HG02571 (cell line): ENCODE data around the gene PDE4D.
"Not testable (repeated sequence)": the region's sequence is repeated elsewhere in the genome, so short reads cannot be mapped to it uniquely, and the experiment has no call there.

Source experiments
- ATAC-seq: cut with Tn5 transposase; IDR thresholded peaks from one replicate; pipeline ENCODE4 v1.9.1; 2021; ENCODE audit warnings: mild to moderate bottlenecking, moderate library complexity; ENCODE audit not compliant: unreplicated experiment

Gene PDE4D

DNA sequence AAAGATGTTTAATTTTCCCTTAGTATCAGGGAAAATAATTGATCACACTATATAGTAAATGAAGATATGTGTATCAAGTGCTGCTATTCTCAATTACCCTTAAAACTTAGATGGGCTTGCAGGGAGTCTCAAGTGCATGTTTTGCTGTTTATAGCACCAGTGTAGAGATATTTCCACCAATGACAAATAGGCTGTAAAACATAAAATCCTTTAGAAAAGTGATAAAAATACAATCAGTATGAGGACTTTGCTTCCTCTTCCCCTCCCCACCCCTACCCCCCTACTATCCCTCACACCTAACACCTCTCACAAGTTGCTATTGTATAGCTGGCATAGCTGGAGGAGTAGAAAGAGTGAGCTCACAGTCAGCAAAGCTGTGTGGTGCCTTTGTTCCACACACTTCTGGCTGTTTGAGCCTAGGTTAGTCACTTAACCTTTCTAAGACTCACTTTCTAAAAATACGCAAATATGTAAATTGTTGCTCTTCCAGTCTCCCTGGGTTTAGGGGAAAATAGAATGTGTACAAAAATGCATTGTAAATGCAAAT lies 93.1 kb downstream of the PDE4D start:
- ATAC-seq = no peak

DNA sequence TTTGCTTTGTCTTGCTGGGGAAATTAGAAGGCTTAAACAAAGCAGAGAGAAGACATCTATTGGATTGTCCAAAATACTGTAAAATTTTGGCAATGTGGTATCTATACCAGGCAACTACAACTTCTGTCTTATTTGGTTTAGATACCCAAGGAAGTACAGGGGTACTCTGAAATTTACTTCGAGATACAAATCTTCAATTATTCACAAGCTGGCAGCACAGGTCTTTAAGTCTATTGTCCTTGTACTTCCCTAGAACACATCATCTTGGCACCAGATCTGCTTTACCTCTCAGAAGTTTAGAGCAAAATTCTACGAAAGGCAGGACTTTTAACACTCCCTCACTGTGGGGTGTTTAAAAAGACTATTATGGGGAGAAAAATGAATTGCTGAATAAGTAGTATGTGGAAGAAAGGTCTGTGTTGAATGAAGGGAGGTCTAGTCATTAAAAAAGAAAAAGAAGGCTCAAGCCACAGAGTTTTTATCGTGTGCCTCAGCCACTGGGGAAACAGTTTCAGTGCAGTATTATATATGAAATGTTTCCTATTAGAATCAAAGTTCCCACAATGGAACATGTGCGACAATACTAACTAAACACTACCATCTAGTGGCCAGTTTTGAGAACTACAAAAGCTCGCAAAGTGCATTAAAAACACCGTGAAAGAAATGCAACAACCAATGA lies 93.7 kb downstream of the PDE4D start:
- peak; percentile 45 for ATAC-seq

DNA sequence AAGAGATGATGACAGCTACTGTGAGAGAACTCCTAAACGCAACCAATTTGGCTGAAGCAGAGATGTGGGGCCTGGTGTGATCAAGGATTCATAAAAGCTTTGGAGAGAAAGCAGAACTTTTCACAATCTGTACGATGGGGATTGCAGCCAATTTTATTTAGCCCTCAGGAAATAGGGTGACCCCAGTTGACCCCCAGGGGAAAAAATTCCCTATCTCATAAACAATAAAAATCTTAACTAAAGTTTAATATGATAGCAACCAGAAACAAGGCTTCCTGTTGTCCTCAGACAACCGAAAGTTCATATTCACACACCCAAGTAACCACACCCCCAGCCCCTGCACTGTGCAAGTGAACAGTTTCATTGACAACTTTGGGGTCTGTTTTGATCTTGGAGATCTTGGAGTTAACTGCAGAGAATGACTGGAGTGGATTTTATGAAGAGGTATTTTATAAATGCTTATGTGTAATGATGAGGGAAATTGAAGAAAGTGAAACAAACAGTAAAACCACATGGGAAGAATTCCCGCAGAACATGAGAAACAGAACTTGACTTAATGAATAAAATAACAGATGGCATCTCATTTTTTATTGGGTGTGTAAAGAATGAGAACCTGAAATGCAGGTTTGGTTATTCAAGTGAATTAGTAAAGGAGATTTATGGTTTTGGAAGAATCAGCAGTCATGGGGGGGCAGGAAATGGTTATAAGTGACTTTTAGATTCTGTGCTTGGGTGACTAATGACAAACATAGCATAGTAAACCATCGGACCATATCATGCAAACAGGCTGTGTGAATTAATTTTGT lies 94.5 kb downstream of the PDE4D start:
- peak; percentile 58 for ATAC-seq

DNA sequence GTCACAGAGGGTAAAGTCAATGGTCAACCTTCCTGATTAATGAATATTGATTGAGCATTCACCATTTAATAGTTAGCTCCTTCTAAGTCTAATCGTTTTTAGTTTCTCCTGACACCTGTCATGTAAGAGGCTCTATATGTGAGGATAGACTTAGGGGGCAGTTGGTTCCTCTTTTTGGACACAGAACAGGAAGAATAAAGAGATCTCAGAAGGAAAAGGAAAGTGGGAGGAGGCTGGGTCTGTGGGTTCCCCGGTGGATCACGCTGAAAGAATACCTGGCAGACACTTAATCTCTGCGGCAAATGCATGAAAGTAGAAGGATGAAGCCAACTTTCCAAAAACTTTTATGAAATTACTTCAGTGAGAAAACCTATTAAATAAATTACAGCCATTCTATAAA lies 98.4 kb downstream of the PDE4D start:
- ATAC-seq = no peak

DNA sequence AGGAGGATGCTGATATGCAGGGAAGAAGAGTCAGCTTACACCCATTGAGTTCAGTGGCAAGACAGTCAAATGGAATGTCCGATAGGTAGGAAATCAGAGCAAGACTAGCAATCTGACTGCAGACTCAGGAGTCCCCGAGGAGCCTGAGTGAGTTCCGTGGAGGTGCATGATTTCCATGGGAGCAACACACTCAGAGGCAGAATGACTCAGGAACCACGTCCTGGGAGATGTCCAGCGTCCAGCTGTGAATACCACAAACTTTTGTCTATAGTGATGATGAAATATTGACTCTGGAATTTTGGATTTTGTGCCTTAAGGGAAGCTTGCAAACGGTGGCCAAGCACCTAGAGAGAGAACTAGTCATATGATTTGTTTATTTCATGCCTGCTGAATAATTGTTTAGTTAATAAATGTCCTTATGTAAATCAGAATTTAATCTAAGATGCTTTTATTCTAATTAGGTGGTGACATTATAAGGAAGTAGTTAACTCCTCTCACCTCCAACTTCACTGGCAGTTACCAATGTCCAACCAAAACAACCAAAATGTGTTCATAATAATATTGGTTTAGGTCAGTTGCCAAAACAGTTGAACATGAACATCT lies 100.4 kb downstream of the PDE4D start:
- no peak for ATAC-seq

DNA sequence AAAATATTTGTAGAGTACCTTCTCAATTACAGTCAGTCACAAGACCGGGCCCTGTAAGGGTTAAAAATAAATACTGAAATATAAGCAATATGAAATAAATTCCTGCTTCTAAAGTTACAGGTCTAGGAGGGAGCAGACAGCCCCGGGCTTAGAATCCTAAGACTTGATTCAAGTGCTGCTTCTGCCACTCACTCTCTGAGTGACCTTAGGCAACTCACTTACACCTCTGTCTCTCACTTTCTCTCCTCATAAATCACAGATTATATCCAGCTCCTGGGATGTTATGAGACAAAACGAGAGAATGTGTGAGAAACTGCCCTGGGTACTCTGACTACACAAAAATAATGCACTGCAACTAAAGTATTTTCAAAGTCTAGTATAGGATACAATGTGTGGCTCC lies 101.9 kb downstream of the PDE4D start:
- ATAC-seq = no peak

DNA sequence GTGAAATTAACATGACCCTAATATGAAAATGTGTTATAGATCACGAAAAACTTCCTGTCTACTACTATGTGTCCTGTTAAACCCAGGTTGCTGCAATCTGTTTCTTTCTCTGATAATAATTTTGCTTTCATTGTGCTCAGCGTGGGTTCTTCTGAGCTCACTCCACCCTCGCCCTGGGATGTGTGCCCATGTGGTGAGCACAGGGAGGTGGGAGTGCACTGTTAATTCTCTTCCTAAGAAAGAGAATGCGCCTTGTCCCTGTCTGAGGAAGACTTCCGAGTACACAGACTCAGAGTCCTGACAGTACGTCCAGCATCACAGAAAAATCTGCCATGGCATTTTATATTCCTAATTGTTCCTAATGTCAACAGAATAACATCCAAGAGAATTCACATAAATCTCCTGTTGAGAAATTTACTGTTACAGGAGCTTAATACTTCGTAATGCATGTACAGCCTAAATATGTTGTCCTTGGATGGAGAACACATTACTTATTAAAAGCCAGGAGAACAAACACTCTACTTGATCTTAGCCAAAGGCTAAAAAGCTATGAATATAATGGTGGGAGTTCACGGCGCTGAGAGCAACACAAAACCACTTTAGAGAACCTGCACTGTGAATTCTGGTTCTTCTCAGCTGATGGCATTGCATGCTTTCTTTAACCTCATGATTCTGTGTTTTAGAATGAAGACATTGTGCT lies 102.6 kb downstream of the PDE4D start:
- ATAC-seq = no peak

DNA sequence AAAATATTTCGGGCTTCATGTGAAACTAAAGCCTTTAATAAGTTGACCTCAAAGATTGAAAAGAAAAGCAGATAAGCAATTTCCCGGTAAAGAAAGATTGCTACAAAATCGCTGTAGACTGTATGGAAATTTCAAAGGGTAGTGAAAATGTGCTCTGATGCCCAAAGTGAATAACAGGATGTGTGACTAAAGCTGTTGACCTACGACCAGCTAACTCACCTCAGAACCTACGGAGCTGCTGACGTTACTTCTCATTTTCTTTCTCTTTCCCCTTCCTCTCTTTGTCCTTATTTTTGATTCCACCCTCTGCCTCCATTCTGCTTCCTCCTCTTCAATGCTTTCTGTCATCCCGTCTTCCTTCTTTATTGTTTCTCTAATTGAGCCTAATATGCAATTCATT lies 103.2 kb downstream of the PDE4D start:
- ATAC-seq = no peak

DNA sequence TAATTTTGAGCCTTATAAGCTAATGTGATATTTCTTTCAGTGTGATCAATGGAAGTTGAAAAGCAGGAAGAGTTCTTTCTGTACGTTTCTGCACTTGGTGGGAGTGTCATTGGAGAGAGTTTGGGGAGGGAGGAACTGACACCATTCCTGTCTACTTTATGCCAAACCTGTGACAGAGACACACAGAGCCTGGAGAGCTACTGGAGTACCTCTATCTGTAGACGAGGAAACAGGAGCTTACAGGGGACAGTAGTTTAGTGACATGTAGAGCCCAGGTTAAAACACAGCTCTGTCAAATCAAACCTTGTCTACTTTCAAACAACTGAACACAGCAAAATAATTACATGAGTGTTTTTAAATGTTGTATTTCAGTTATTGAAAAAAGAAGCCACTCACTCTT lies 103.6 kb downstream of the PDE4D start:
- ATAC-seq = no peak

DNA sequence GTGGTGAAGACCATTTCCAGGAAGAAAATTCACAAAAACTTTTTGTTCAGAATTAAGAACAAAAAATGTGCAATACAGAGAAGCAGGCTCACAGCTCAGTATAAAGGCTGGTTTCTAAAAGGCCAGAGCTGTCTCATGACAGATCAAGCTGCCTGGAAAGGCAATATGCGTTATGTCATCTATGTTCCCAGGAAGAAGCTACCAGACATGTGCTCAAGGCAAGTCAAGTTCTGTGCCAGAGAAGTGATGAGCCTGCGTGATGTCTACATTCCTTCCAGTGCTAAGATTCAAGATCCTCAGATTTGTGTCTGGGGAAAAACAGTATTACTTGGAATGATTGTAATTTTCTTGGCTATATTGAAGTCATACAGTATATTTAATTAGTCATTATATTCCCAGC lies 104.3 kb downstream of the PDE4D start:
- ATAC-seq = no peak

DNA sequence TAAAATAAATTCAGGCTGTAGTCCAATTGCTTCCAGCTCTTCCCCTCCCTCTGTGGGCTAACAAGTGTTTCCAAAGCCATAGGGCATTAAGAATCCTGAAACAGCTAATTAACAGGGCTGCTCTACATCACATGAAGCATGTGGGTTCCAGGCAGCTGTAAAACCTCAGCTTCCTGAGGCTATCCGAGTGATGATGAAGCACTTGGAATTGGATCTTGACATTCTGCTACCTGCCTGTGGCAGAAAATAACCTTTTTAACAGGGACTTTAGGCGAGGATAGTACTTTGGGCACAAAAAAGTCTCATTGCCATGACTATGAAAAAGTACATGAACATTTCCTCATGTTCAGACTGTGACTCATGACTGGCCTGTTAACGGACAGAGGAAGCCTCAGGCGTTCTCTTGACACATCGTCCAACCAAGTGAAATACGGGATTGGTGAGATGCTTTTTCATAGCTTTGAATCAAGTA lies 107.2 kb downstream of the PDE4D start:
- ATAC-seq = no peak

DNA sequence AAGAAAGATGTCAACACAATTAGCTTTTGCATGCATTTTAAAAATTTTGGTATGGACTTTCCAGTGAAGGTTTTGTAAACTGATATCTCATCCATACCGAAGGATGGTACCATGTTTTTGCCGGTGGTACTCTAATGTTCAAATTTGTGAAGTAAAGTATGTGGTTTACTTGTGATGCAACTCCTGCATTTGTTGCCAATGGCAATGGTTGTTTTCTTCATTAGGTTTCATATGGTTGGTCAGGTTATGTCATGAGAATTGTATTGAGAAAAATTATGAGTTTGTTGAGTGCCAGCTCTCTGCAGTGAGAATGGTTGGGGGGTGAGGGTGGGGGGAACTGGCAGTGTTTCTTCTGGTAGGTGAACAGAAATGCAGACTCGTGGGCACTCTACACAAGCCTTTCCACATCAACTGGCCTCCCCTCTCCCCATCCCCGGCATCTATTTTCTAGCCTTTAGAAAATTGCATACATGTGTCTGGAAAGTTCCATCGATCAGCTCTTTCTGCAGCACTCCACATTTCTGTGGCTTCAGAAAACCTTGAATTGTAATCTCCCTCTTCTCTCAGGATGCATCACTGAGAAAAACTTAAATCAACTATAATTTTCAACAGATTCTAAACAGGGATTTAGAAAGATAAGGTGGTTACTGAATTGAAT lies 107.7 kb downstream of the PDE4D start:
- no peak for ATAC-seq

DNA sequence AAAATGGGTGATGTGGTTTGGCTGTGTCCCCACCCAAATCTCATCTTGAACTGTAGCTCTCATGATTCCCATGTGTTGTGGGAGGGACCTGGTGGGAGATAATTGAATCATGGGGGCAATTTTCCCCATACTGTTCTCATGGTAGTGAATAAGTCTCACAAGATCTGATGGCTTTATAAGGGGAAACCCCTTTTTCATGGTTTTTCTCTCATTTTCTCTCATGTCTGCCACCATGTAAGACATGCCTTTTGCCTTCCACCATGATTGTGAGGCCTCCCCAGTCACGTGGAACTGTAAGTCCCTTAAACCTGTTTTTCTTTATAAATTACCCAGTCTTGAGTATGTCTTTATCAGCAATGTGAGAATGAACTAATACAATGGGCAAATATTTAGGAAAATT lies 108.8 kb downstream of the PDE4D start:
- not testable (repeated sequence) for ATAC-seq

DNA sequence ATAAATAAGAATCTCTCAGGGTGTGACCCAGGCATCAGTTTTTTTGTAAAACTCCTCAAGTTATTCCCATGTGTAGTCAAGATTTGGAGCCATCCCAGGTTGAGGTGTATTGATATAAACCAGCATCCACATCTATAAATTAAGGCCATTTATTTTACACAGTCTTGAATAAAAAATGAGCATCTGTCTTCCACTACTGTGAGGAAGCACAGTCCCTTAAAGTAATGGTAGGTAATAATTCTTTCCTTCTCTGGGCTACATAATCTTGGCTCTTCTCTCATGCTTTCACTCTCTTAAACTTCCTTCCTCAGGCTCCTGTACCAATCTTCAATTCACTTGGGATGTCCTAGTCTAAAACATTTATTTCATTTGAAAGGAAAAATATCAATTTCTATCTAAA lies 110.3 kb downstream of the PDE4D start:
- ATAC-seq = no peak

DNA sequence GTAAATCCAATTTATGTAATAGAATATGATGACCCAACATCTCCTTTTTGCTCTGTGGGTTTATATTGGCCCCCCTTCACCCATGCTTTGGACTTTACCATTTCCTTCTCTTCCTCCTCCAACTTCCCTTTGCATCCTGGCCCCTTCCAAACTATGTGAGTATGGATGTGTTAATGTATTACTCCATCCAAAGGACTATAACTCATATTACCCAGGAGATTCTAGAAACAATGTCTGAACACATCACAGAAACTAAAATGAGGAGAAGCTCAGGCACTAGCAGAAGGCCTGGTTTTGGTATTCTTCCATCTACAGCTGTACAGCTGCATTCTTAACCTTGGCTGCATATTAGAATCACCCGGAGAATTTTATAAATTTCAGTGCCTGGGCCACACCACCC lies 110.7 kb downstream of the PDE4D start:
- ATAC-seq = no peak

DNA sequence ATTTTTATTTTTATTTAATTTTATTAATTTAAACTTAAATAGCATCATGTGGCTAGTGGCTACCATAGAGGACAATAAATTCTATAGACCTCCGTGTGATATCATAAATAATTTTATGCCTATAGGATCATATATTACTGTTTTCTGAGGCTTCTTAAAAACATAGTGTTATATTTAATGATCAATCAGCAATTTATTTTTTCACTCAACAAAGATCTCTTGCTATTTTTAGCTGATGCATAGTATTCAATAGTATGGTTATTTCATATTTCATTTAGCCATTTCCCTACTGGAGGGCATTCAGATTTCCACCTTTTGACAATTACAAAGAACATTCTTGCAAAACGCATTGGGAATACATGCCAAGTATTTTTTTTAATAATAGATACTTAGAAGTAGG lies 114.1 kb downstream of the PDE4D start:
- no peak for ATAC-seq

DNA sequence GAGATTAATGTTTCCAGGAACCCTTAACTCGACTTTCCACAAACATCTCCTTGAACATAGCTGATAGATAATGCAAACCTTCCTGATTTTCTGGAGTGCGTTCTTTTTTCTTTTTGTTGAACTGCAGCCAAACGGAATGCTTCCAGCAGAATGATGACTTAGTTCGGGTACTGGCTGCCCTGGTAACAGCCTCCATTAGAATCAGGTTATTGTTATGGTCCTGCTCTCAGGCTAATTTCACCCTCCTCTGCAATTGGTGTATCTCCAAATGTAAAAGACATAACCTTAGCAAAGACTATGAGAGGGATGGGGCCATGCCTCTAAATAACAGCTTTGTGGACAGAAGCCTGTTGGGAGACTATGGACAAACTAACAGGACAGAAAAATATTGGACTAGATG lies 116.5 kb downstream of the PDE4D start:
- no peak for ATAC-seq

DNA sequence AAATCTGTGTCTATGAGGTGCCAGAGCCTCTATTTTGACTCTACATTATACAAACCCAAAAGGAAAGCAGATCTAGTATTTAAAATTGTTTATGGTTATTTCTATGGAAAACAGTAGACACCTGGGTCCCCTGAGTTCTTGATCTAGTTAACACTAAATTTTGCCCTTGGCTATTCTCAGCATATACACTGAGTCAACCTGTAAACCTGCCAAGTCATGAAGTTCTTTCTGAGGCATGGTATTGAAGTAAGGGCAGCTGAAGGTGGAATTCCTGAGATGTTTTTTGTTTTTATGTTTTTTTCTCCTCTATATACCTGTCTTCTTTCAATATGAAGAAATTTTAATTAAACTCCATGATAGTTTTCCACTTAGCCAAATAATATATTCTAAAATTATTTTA lies 120.2 kb downstream of the PDE4D start:
- ATAC-seq = no peak

DNA sequence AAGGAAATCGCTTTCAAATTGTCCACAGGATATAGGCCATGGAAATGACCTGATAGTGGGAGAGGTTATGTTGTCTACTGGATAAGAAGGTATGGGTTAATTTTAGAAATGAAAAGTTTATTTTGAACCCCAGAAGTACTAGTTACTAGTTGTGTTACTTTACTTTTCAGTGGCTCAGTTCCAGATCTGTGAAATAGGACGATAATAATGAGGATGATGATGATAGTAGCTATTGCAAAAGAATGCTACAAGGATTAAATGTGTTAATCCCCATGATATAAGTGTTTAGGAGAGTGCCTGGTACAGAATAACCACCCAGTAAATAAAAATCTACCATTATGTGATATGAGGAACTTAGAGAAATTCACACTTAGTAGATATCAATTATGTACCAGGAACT lies 120.8 kb downstream of the PDE4D start:
- no peak for ATAC-seq

DNA sequence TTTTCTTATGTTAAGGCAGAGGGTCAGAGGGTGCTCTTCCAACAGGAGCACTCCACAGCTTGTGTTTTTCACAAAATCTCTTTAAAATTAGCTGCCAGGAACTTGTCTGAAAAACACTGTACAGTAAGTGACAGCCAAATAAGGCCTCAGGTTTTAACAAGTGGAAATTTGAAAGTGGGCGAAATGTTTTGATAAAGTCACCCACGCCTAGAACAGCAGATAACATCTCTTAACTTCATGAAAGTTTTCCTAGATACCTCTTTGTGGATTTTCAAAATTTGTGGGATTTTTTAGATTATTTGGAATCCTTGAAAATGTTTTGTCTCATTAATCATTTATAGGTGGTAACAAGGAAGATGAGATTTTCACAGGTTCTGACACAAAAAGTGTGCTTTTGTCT lies 121.3 kb downstream of the PDE4D start:
- ATAC-seq = no peak

DNA sequence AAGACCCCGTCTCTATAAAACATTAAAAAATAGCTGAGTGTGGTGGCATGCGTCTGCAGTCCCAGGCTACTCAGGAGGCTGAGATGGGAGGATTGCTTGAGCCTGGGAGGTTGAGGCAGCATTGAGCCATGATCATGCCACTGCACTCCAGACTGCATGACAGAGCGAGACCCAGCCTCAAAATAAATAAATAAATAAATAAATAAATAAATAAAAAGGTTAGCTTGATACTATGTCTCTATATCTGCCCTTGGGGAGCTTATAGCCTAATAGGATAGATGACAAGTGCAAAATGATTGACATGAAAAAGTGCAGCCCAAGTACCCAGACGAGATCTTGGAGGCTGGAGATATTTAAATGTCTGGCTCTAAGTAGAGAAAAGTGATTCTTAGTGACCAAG lies 122.6 kb downstream of the PDE4D start:
- ATAC-seq = no peak
